ENCODE data around the gene GPS2. TPM values are rescaled to one million over a fixed set of nuclear protein-coding genes. Genes with fewer than 3 reads are reported as not detected.
A peak's percentile ranks its signal among the peaks of the same experiment; 100 is the strongest.

The GPS2 gene
- total and polyA plus RNA-seq, 2 experiments from 2014 or later: 34.5 to 103 TPM

DNA sequence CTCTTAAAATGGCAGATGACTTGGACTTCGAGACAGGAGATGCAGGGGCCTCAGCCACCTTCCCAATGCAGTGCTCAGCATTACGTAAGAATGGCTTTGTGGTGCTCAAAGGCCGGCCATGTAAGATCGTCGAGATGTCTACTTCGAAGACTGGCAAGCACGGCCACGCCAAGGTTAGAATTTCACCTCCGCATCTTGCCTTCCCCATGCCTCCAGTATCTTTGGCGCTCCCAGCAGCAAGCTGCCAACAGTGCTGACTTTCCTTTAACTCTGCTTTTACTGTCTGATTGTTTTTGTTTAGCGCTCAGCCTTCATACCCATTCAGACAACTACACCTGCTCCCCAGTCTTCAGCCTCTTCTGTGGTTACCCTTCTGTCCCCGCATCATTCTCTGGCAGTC is 5.5 kb downstream of the GPS2 start:
- H2AFZ ChIP-seq: no peak overlapping the region
- no peaks in the 10 kb centered on the region for H3K27me3 ChIP-seq
- H4K20me1 ChIP-seq (ENCODE audit: insufficient read depth, poor library complexity, severe bottlenecking): peaks cover 43% of the 10 kb centered on the region
- no peak for TF ChIP-seq EZH2phosphoT487 (IDR thresholded peaks at IDR 0.05; ENCODE audit: low read depth, severe bottlenecking, unreplicated experiment)
- no peak for TF ChIP-seq EZH2 (IDR thresholded peaks at IDR 0.05; ENCODE audit: borderline replicate concordance)
- TF ChIP-seq, protein P1, sequence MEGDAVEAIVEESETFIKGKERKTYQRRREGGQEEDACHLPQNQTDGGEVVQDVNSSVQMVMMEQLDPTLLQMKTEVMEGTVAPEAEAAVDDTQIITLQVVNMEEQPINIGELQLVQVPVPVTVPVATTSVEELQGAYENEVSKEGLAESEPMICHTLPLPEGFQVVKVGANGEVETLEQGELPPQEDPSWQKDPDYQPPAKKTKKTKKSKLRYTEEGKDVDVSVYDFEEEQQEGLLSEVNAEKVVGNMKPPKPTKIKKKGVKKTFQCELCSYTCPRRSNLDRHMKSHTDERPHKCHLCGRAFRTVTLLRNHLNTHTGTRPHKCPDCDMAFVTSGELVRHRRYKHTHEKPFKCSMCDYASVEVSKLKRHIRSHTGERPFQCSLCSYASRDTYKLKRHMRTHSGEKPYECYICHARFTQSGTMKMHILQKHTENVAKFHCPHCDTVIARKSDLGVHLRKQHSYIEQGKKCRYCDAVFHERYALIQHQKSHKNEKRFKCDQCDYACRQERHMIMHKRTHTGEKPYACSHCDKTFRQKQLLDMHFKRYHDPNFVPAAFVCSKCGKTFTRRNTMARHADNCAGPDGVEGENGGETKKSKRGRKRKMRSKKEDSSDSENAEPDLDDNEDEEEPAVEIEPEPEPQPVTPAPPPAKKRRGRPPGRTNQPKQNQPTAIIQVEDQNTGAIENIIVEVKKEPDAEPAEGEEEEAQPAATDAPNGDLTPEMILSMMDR (IDR thresholded peaks at IDR 0.05; ENCODE audit: poor library complexity): no peak
- H3K27ac ChIP-seq: peak overlapping the region; percentile 93
- peaks cover 25% of the 10 kb centered on the region for H3K4me1 ChIP-seq (ENCODE audit: insufficient read depth)
- no peaks in the 10 kb centered on the region for H3K9me3 ChIP-seq (ENCODE audit: low read depth)
- no peak for DNase-seq (ENCODE audit: low spot score)
- 95% methylated on average over 12 of the region's 12 CpGs for WGBS (ENCODE audit: low lambda C conversion rate, missing lambda C conversion rate)
- peaks cover 8% of the 10 kb centered on the region for H3K36me3 ChIP-seq (replicated peaks; ENCODE audit: insufficient read depth, low read depth)
- no peaks in the 10 kb centered on the region for H3K9me2 ChIP-seq (replicated peaks; ENCODE audit: insufficient read depth)
- H3K4me3 ChIP-seq: no peak overlapping the region
- peaks cover 65% of the 10 kb centered on the region for H3K79me2 ChIP-seq
- peak overlapping the region; percentile 98 for H3K4me2 ChIP-seq

DNA sequence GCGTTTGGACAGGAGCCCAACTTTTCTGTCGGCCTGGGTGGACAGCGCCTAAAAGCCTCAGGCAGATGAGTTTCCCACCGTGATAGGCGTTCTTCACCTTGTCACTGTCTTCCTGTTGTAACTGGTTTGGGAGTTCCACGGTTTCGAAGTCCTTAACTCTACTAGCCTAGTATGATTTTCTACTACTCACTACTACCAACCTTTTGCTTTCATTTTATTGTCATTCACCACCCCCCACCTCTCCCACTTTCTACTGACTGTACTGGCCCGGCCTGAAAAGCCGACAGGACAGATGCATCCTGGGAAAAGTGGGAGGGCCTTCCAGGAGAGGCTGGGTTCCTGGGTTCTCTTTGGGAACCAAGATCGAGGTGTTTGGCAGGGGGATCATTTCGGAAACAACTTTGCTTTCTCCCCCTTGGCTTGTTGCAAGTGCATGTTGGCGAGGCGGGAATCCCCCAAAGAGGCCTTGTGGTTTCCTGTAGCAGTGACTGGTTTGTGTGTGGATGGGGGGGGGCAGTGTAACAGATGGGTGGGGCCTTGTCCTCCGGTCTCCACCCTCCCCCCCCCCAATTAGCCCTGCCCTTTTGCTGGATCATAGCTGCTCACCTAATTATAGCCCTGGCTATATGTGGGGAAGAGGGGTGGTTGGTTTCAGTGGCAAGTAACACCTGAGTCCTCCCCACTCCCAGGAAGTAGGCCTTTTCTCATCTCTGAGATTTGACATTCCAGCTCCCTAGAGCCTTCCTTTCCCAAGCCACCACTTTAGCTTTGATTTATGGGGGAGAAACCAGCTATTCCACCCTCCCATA is 6.3 kb downstream of the GPS2 start:
- no peaks in the 10 kb centered on the region for H3K9me3 ChIP-seq (ENCODE audit: low read depth)
- peak; percentile 91 for DNase-seq (ENCODE audit: low spot score)
- H3K4me3 ChIP-seq: peak overlapping the region; percentile 24
- H3K4me1 ChIP-seq (ENCODE audit: insufficient read depth): peaks cover 18% of the 10 kb centered on the region
- TF ChIP-seq EZH2 (IDR thresholded peaks at IDR 0.05; ENCODE audit: borderline replicate concordance): no peak
- TF ChIP-seq, protein P1 (IDR thresholded peaks at IDR 0.05; ENCODE audit: poor library complexity): no peak
- H3K79me2 ChIP-seq: peaks cover 57% of the 10 kb centered on the region
- no peaks in the 10 kb centered on the region for H3K27me3 ChIP-seq
- H2AFZ ChIP-seq: no peak overlapping the region
- peak overlapping the region; percentile 93 for H3K27ac ChIP-seq
- H3K36me3 ChIP-seq (replicated peaks; ENCODE audit: insufficient read depth, low read depth): peaks cover 8% of the 10 kb centered on the region
- H3K4me2 ChIP-seq: peak overlapping the region; percentile 98
- WGBS (ENCODE audit: low lambda C conversion rate, missing lambda C conversion rate): 4% methylated on average over 13 of the region's 14 CpGs
- H3K9me2 ChIP-seq (replicated peaks; ENCODE audit: insufficient read depth): no peaks in the 10 kb centered on the region
- peaks cover 43% of the 10 kb centered on the region for H4K20me1 ChIP-seq (ENCODE audit: insufficient read depth, poor library complexity, severe bottlenecking)

DNA sequence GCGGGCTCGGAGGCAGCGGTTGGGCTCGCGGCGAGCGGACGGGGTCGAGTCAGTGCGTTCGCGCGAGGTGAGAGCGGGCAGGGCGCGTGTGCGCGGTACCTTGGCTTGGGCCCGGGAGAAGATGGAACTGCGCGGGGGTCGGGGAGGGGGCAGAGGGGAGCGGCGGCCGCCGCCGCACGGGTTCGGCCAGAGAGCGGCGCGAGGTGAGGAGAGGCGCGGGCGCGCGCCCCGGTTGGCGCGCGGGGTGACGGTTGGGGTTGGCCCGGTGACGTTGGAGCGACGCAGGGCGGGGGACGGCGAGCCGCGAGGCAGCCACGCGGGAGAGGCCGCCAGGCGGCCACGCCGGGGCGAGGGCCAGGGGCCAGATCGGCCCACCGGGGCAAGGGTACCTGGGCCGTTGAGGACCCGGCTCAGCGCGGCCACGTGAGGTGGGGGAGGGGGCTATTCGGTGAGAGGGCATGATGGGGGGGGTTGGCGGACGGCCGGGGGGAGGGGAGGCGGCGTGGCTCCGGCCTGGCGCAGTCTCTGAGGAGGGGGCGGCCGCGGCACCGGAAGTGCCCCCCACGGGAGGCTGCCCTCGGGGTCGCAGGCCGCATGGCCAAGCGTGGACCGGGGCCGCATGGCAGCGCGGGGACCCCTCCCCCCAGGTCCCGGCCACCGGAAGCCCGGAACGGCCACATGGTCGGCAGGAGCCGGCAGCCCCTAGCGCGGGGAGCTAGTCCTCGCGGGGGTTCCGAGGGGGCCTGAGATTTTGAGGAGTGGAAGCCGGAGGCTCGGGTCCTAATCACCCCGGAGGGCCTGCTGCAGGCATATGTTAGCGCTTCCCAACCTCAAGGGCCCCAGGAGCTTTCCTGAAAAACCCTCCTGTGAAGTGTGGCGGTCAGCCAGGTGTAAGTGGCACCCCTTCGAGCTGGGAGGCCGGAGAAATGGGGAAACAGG is 7.2 kb downstream of the GPS2 start:
- no peak for TF ChIP-seq EZH2 (IDR thresholded peaks at IDR 0.05; ENCODE audit: borderline replicate concordance)
- TF ChIP-seq, protein P1 (IDR thresholded peaks at IDR 0.05; ENCODE audit: poor library complexity): no peak
- TF ChIP-seq EZH2phosphoT487 (IDR thresholded peaks at IDR 0.05; ENCODE audit: low read depth, severe bottlenecking, unreplicated experiment): no peak
- Histone ChIP-seq H3K9me2 (replicated peaks; ENCODE audit: insufficient read depth) (no peaks in the 10 kb centered on the region), H3K4me3 (peak overlapping the region; percentile 24), H3K9me3 (ENCODE audit: low read depth) (no peaks in the 10 kb centered on the region), H3K79me2 (peaks cover 48% of the 10 kb centered on the region), H3K27me3 (no peaks in the 10 kb centered on the region), H2AFZ (no peak overlapping the region), H3K4me2 (peak overlapping the region; percentile 98), H3K4me1 (ENCODE audit: insufficient read depth) (peaks cover 13% of the 10 kb centered on the region), H4K20me1 (ENCODE audit: insufficient read depth, poor library complexity, severe bottlenecking) (peaks cover 41% of the 10 kb centered on the region), H3K36me3 (replicated peaks; ENCODE audit: insufficient read depth, low read depth) (peaks cover 8% of the 10 kb centered on the region), H3K27ac (peak overlapping the region; percentile 93)
- peak; percentile 82 for DNase-seq (ENCODE audit: low spot score)
- 2% methylated on average over 23 of the region's 104 CpGs for WGBS (ENCODE audit: low lambda C conversion rate, missing lambda C conversion rate)

All from hepatocyte (in vitro differentiated cells).